ENCODE measurements around the gene C1S.

C1S gene

GRCh38 chr12:7075939-7076338, 15.4 kb downstream of the C1S start:
- Histone ChIP-seq H3K4me1 (ENCODE audit: insufficient read depth, low read length) (no peaks in the 10 kb centered on the region), H3K36me3 (ENCODE audit: insufficient read depth, low read length) (no peaks in the 10 kb centered on the region), H3K27ac (ENCODE audit: low read length) (no peak overlapping the region), H3K4me2 (ENCODE audit: insufficient read depth, low read length) (no peak overlapping the region), H2AFZ (ENCODE audit: low read depth, low read length) (no peak overlapping the region), H3K27me3 (ENCODE audit: insufficient read depth, low read length, poor library complexity) (peaks cover 16% of the 10 kb centered on the region), H4K20me1 (ENCODE audit: insufficient read depth, low read length) (no peaks in the 10 kb centered on the region), H3K79me2 (ENCODE audit: insufficient read depth, low read length) (no peaks in the 10 kb centered on the region), H3K4me3 (ENCODE audit: low read depth in 1 of 2, low read length in 2 of 2) (no peak overlapping the region), H3K9me3 (ENCODE audit: insufficient read depth, low read length, severe bottlenecking) (no peaks in the 10 kb centered on the region), H3K9ac (ENCODE audit: low read depth, low read length) (no peak overlapping the region)
- DNase-seq (no peak), ATAC-seq (ENCODE audit: insufficient read depth, low read depth) (no peak)
- TF ChIP-seq CTCF (IDR thresholded peaks at IDR 0.05; ENCODE audit: borderline replicate concordance, extremely low read depth, low read length, poor library complexity, severe bottlenecking) = no peak
- TF ChIP-seq EZH2 (IDR thresholded peaks at IDR 0.05; ENCODE audit: borderline replicate concordance, low read depth, low read length, severe bottlenecking) = no peak

GRCh38 chr12:7076493-7076892, 16.0 kb downstream of the C1S start:
- Histone ChIP-seq H3K36me3 (ENCODE audit: insufficient read depth, low read length) (no peaks in the 10 kb centered on the region), H3K4me3 (ENCODE audit: low read depth in 1 of 2, low read length in 2 of 2) (no peak overlapping the region), H4K20me1 (ENCODE audit: insufficient read depth, low read length) (no peaks in the 10 kb centered on the region), H3K4me2 (ENCODE audit: insufficient read depth, low read length) (no peak overlapping the region), H3K79me2 (ENCODE audit: insufficient read depth, low read length) (no peaks in the 10 kb centered on the region), H3K9ac (ENCODE audit: low read depth, low read length) (no peak overlapping the region), H3K4me1 (ENCODE audit: insufficient read depth, low read length) (no peaks in the 10 kb centered on the region), H2AFZ (ENCODE audit: low read depth, low read length) (no peak overlapping the region), H3K27me3 (ENCODE audit: insufficient read depth, low read length, poor library complexity) (peaks cover 16% of the 10 kb centered on the region), H3K9me3 (ENCODE audit: insufficient read depth, low read length, severe bottlenecking) (no peaks in the 10 kb centered on the region), H3K27ac (ENCODE audit: low read length) (no peak overlapping the region)
- DNase-seq (no peak), ATAC-seq (ENCODE audit: insufficient read depth, low read depth) (no peak)
- TF ChIP-seq EZH2 (IDR thresholded peaks at IDR 0.05; ENCODE audit: borderline replicate concordance, low read depth, low read length, severe bottlenecking) (no peak), CTCF (IDR thresholded peaks at IDR 0.05; ENCODE audit: borderline replicate concordance, extremely low read depth, low read length, poor library complexity, severe bottlenecking) (no peak)

GRCh38 chr12:7078163-7078562, 17.6 kb downstream of the C1S start:
- H3K4me1 ChIP-seq (ENCODE audit: insufficient read depth, low read length) = no peaks in the 10 kb centered on the region
- no peaks in the 10 kb centered on the region for H3K79me2 ChIP-seq (ENCODE audit: insufficient read depth, low read length)
- peaks cover 7% of the 10 kb centered on the region for H3K27me3 ChIP-seq (ENCODE audit: insufficient read depth, low read length, poor library complexity)
- no peak overlapping the region for H3K9ac ChIP-seq (ENCODE audit: low read depth, low read length)
- H3K4me3 ChIP-seq (ENCODE audit: low read depth in 1 of 2, low read length in 2 of 2) = no peak overlapping the region
- H2AFZ ChIP-seq (ENCODE audit: low read depth, low read length) = no peak overlapping the region
- no peak overlapping the region for H3K4me2 ChIP-seq (ENCODE audit: insufficient read depth, low read length)
- TF ChIP-seq EZH2 (IDR thresholded peaks at IDR 0.05; ENCODE audit: borderline replicate concordance, low read depth, low read length, severe bottlenecking) (no peak), CTCF (IDR thresholded peaks at IDR 0.05; ENCODE audit: borderline replicate concordance, extremely low read depth, low read length, poor library complexity, severe bottlenecking) (peak; percentile 13)
- H4K20me1 ChIP-seq (ENCODE audit: insufficient read depth, low read length) = no peaks in the 10 kb centered on the region
- H3K36me3 ChIP-seq (ENCODE audit: insufficient read depth, low read length) = no peaks in the 10 kb centered on the region
- H3K27ac ChIP-seq (ENCODE audit: low read length) = no peak overlapping the region
- H3K9me3 ChIP-seq (ENCODE audit: insufficient read depth, low read length, severe bottlenecking) = no peaks in the 10 kb centered on the region
- ATAC-seq (ENCODE audit: insufficient read depth, low read depth) (no peak), DNase-seq (no peak)

- Histone ChIP-seq H2AFZ (ENCODE audit: low read depth, low read length) (no peak overlapping the region), H3K27me3 (ENCODE audit: insufficient read depth, low read length, poor library complexity) (peaks cover 7% of the 10 kb centered on the region), H3K9ac (ENCODE audit: low read depth, low read length) (no peak overlapping the region), H3K4me1 (ENCODE audit: insufficient read depth, low read length) (no peaks in the 10 kb centered on the region), H3K79me2 (ENCODE audit: insufficient read depth, low read length) (no peaks in the 10 kb centered on the region), H3K4me3 (ENCODE audit: low read depth in 1 of 2, low read length in 2 of 2) (no peak overlapping the region), H3K36me3 (ENCODE audit: insufficient read depth, low read length) (no peaks in the 10 kb centered on the region), H3K9me3 (ENCODE audit: insufficient read depth, low read length, severe bottlenecking) (no peaks in the 10 kb centered on the region), H4K20me1 (ENCODE audit: insufficient read depth, low read length) (no peaks in the 10 kb centered on the region), H3K27ac (ENCODE audit: low read length) (no peak overlapping the region), H3K4me2 (ENCODE audit: insufficient read depth, low read length) (no peak overlapping the region)
- no peak for DNase-seq
- TF ChIP-seq CTCF (IDR thresholded peaks at IDR 0.05; ENCODE audit: borderline replicate concordance, extremely low read depth, low read length, poor library complexity, severe bottlenecking) (no peak), EZH2 (IDR thresholded peaks at IDR 0.05; ENCODE audit: borderline replicate concordance, low read depth, low read length, severe bottlenecking) (no peak)
- no peak for ATAC-seq (ENCODE audit: insufficient read depth, low read depth)
These were observed 19.3 kb downstream of the C1S start for GRCh38 chr12:7079826-7080125.
